CD14-positive monocyte (primary cell): ENCODE results near the gene OR5D16. TPM values are rescaled to one million over a fixed set of nuclear protein-coding genes. Genes with fewer than 3 reads are reported as not detected.
"Not testable (repeated sequence)": the region's sequence is repeated elsewhere in the genome, so short reads cannot be mapped to it uniquely, and the experiment has no call there.

Experiments
- DNase-seq, 3 donors: peaks; one replicate each; pipeline ENCODE4 v3.0.0-alpha.2; 2011 to 2022
- H2AFZ ChIP-seq: 2 replicates; pipeline ENCODE4 v1.6.0; 2012; ENCODE audit warnings: mild to moderate bottlenecking, low read depth, low read length, inconsistent platforms; ENCODE audit not compliant: insufficient read depth, poor library complexity, severe bottlenecking
- H3K27ac ChIP-seq, 2 donors: 1 replicate in 1 of 2; 2 replicates in 1 of 2; pipeline ENCODE4 v1.5.1; 2012 to 2013; ENCODE audit warnings: low read length in 2 of 2, control low read depth in 1 of 2, inconsistent platforms in 1 of 2, low read depth in 1 of 2, mild to moderate bottlenecking in 1 of 2
- H3K27me3 ChIP-seq, 2 donors: one replicate each; pipeline versions ENCODE4 v1.6.0 to v1.6.1; 2011 to 2013; ENCODE audit warnings: low read length in 2 of 2; ENCODE audit not compliant: control insufficient read depth in 2 of 2, insufficient read depth in 2 of 2
- H3K36me3 ChIP-seq, 2 donors: replicated peaks in 1 of 2; 1 replicate in 1 of 2; 2 replicates in 1 of 2; pipeline versions ENCODE4 v1.5.1 to v1.6.1; 2012 to 2013; ENCODE audit warnings: low read length in 2 of 2, control low read depth in 1 of 2, inconsistent platforms in 1 of 2, mild to moderate bottlenecking in 1 of 2; ENCODE audit not compliant: insufficient read depth in 2 of 2, control insufficient read depth in 1 of 2
- H3K4me1 ChIP-seq, 2 donors: 1 replicate in 1 of 2; 2 replicates in 1 of 2; pipeline versions ENCODE4 v1.5.1 to v1.6.1; 2012 to 2013; ENCODE audit warnings: low read length in 2 of 2, control low read depth in 1 of 2, inconsistent platforms in 1 of 2, mild to moderate bottlenecking in 1 of 2, moderate library complexity in 1 of 2; ENCODE audit not compliant: insufficient read depth in 2 of 2, control insufficient read depth in 1 of 2
- H3K4me2 ChIP-seq: replicated peaks from 2 replicates; pipeline ENCODE3; 2012; ENCODE audit warnings: low read length, moderate library complexity, mild to moderate bottlenecking; ENCODE audit not compliant: poor library complexity, severe bottlenecking; ENCODE audit errors: extremely low read depth
- H3K4me3 ChIP-seq, 3 experiments: fragments of 200-600 bp in 1 of 3; sonication (generic) in 1 of 3; replicated peaks in 1 of 3; 1 replicate in 2 of 3; 2 replicates in 1 of 3; pipeline ENCODE4 v1.5.1; 2011 to 2013; ENCODE audit warnings: low read length in 3 of 3, mild to moderate bottlenecking in 3 of 3, control low read depth in 2 of 3, low read depth in 2 of 3, inconsistent platforms in 1 of 3, moderate library complexity in 1 of 3
- H3K79me2 ChIP-seq: 2 replicates; pipeline ENCODE4 v1.6.0; 2012; ENCODE audit warnings: mild to moderate bottlenecking, control low read depth, inconsistent platforms, low read length, moderate library complexity; ENCODE audit not compliant: insufficient read depth
- H3K9ac ChIP-seq: 2 replicates; pipeline ENCODE4 v1.6.0; 2017; ENCODE audit warnings: low read length, mild to moderate bottlenecking; ENCODE audit not compliant: insufficient read depth, poor library complexity, severe bottlenecking
- H3K9me3 ChIP-seq, 2 donors: replicated peaks in 1 of 2; 1 replicate in 1 of 2; 2 replicates in 1 of 2; pipeline versions ENCODE4 v1.5.1 to v1.6.1; 2012 to 2013; ENCODE audit warnings: low read length in 2 of 2, control low read depth in 1 of 2; ENCODE audit not compliant: control insufficient read depth in 1 of 2, insufficient read depth in 1 of 2
- H4K20me1 ChIP-seq: 2 replicates; pipeline ENCODE4 v1.6.0; 2012; ENCODE audit warnings: mild to moderate bottlenecking, low read length, control low read depth, moderate library complexity; ENCODE audit not compliant: insufficient read depth
- H3K27ac Mint-ChIP-seq, 7 donors: one replicate each; pipeline ENCODE4 v1.8.0; 2020; ENCODE audit warnings: mild to moderate bottlenecking in 7 of 7, mixed read lengths in 7 of 7, moderate library complexity in 6 of 7, inconsistent platforms in 2 of 7
- H3K27me3 Mint-ChIP-seq, 3 donors: one replicate each; pipeline ENCODE4 v1.8.0; 2021 to 2022; ENCODE audit warnings: low read depth in 3 of 3, mild to moderate bottlenecking in 3 of 3, mixed read lengths in 3 of 3, moderate library complexity in 3 of 3, inconsistent platforms in 1 of 3
- H3K36me3 Mint-ChIP-seq, 2 donors: one replicate each; pipeline ENCODE4 v1.8.0; 2020; ENCODE audit warnings: mixed read lengths in 2 of 2, inconsistent platforms in 1 of 2, mild to moderate bottlenecking in 1 of 2
- H3K4me1 Mint-ChIP-seq: one replicate; pipeline ENCODE4 v1.8.0; 2020; ENCODE audit warnings: mild to moderate bottlenecking, mixed read lengths
- H3K4me3 Mint-ChIP-seq, 2 donors: one replicate each; pipeline ENCODE4 v1.8.0; 2020; ENCODE audit warnings: mild to moderate bottlenecking in 2 of 2, mixed read lengths in 2 of 2, moderate library complexity in 1 of 2
- H3K9me3 Mint-ChIP-seq, 7 donors: one replicate each; pipeline ENCODE4 v1.8.0; 2020 to 2022; ENCODE audit warnings: mixed read lengths in 7 of 7, mild to moderate bottlenecking in 6 of 7, moderate library complexity in 6 of 7, inconsistent platforms in 2 of 7
- CTCF ChIP-seq: fragments of 200-600 bp; IDR thresholded peaks from one replicate; pipeline ENCODE4 v1.8.0; 2022; ENCODE audit warnings: antibody characterized with exemption, mild to moderate bottlenecking
- WGBS: methylation state at CpG from one replicate; pipeline ENCODE4 v1.1.5; 2013; ENCODE audit warnings: missing lambda C conversion rate; ENCODE audit not compliant: insufficient coverage; 5-methylcytosine and 5-hydroxymethylcytosine counted together
- intact Hi-C, 2 donors: fragments of 100-400 bp; cut with micrococcal nuclease; formaldehyde crosslinking; loops; one replicate each; pipeline versions ENCODE4 v1.15.0 to v1.15.1; 2023
- polyA plus RNA-seq, 3 donors: library from polyadenylated mRNA; depleted of rRNA in 1 of 3; unstranded in 2 of 3; stranded (reverse) in 1 of 3; fragments of 300-500 nt in 2 of 3; fragments of >200 nt in 1 of 3; fragmentation: Illumina TruSeq in 2 of 3; gene quantifications; 1 replicate in 2 of 3; 2 replicates in 1 of 3; pipeline ENCODE4 v1.2.3, GENCODE V29; 2012 to 2021

The OR5D16 gene
- polyA plus RNA-seq, 3 donors: not detected

- Mint-ChIP-seq H3K4me1 (no peaks in the 10 kb centered on the region), H3K27ac (no peak overlapping the region), H3K9me3 (peaks cover 0 to 5% (median 0%) of the 10 kb centered on the region in 7 donors), H3K4me3 (no peak overlapping the region), H3K27me3 (no peaks in the 10 kb centered on the region), H3K36me3 (no peaks in the 10 kb centered on the region)
- H3K79me2 ChIP-seq: no peaks in the 10 kb centered on the region
- WGBS: no CpG with 5 or more reads among the region's 1 CpG
- no peak overlapping the region for H3K4me3 ChIP-seq
- no peak overlapping the region for H3K9ac ChIP-seq
- no peak for DNase-seq
- H3K27me3 ChIP-seq: no peaks in the 10 kb centered on the region
- H3K27ac ChIP-seq: no peak overlapping the region
- H3K4me2 ChIP-seq: no peak overlapping the region
- H3K36me3 ChIP-seq: no peaks in the 10 kb centered on the region
- H3K9me3 ChIP-seq: peaks cover 3 to 10% of the 10 kb centered on the region in 2 donors
- TF ChIP-seq CTCF: no peak
- no peaks in the 10 kb centered on the region for H4K20me1 ChIP-seq
- intact Hi-C loops: no loop called here
- H3K4me1 ChIP-seq: no peaks in the 10 kb centered on the region
- H2AFZ ChIP-seq: no peak overlapping the region
Observed at GRCh38 chr11:55852141-55852540, 13.6 kb downstream of the OR5D16 start.

- no CpG with 5 or more reads among the region's 1 CpG for WGBS
Observed at GRCh38 chr11:55854704-55855103, 16.2 kb downstream of the OR5D16 start.

GRCh38 chr11:55867354-55867753, 28.8 kb downstream of the OR5D16 start:
- H3K4me1 ChIP-seq, DNase-seq, H4K20me1 ChIP-seq, H2AFZ ChIP-seq, H3K27me3 ChIP-seq, H3K4me2 ChIP-seq, H3K4me3 ChIP-seq, H3K79me2 ChIP-seq, intact Hi-C loops, H3K27ac ChIP-seq, H3K36me3 ChIP-seq, H3K36me3 Mint-ChIP-seq, H3K27me3 Mint-ChIP-seq, H3K4me1 Mint-ChIP-seq, H3K9ac ChIP-seq, H3K4me3 Mint-ChIP-seq, H3K27ac Mint-ChIP-seq: not testable (repeated sequence)
- H3K9me3 Mint-ChIP-seq: peaks cover 4 to 39% (median 22%) of the 10 kb centered on the region in 7 donors
- H3K9me3 ChIP-seq: peaks cover 8 to 26% of the 10 kb centered on the region in 2 donors
- 40% methylated on average over 1 of the region's 4 CpGs for WGBS

More at GRCh38 chr11:55854704-55855103, 16.2 kb downstream of the OR5D16 start:
- Histone ChIP-seq H3K27ac (no peak overlapping the region), H4K20me1 (no peaks in the 10 kb centered on the region), H3K79me2 (no peaks in the 10 kb centered on the region), H3K9ac (no peak overlapping the region), H3K9me3 (peaks cover 5 to 13% of the 10 kb centered on the region in 2 donors), H3K36me3 (no peaks in the 10 kb centered on the region), H3K4me3 (no peak overlapping the region), H2AFZ (no peak overlapping the region), H3K4me1 (no peaks in the 10 kb centered on the region), H3K27me3 (no peaks in the 10 kb centered on the region), H3K4me2 (no peak overlapping the region)
- Mint-ChIP-seq H3K36me3 (no peaks in the 10 kb centered on the region), H3K9me3 (peaks cover 0 to 3% (median 2%) of the 10 kb centered on the region in 7 donors), H3K27me3 (no peaks in the 10 kb centered on the region), H3K4me1 (no peaks in the 10 kb centered on the region), H3K4me3 (no peak overlapping the region), H3K27ac (no peak overlapping the region)
- no peak for DNase-seq
- intact Hi-C loops: no loop called here
- no peak for TF ChIP-seq CTCF
